ENCODE data around the gene ADNP.

The ADNP gene

GRCh38 chr20:50932016-50932485, 814 bp upstream of the ADNP start:
- peak in 1 of 2 experiments; percentile 33 for DNase-seq

- DNase-seq, result no peak
These were observed 296 bp downstream of the ADNP start for GRCh38 chr20:50930976-50931305.

GRCh38 chr20:50930139-50930975, 880 bp downstream of the ADNP start:
- DNase-seq, result peak in 1 of 2 experiments; percentile 32

GRCh38 chr20:50929299-50930138, 1.7 kb downstream of the ADNP start:
- peak; percentile 92 to 95 for DNase-seq

- no peak for DNase-seq
These were observed 2.8 kb downstream of the ADNP start for GRCh38 chr20:50928469-50928868.

GRCh38 chr20:50926530-50926929, 4.7 kb downstream of the ADNP start:
- no peak for DNase-seq

GRCh38 chr20:50924261-50924920, 6.8 kb downstream of the ADNP start:
- DNase-seq, result no peak

GRCh38 chr20:50921803-50922501, 9.3 kb downstream of the ADNP start:
- DNase-seq, result no peak

GRCh38 chr20:50920997-50921396, 10.2 kb downstream of the ADNP start:
- peak in 1 of 2 experiments; percentile 13 for DNase-seq

- DNase-seq, result peak; percentile 17 to 41
These were observed 11.7 kb downstream of the ADNP start for GRCh38 chr20:50919567-50919966.

- no peak for DNase-seq
These were observed 12.8 kb downstream of the ADNP start for GRCh38 chr20:50918403-50918802.

GRCh38 chr20:50916934-50917333, 14.3 kb downstream of the ADNP start:
- DNase-seq, result no peak

GRCh38 chr20:50916257-50916656, 15.0 kb downstream of the ADNP start:
- no peak for DNase-seq

- DNase-seq, result no peak
These were observed 15.8 kb downstream of the ADNP start for GRCh38 chr20:50915424-50915823.

GRCh38 chr20:50913690-50914375, 17.4 kb downstream of the ADNP start:
- DNase-seq, result peak; percentile 23 to 81

- DNase-seq, result no peak
These were observed 19.5 kb downstream of the ADNP start for GRCh38 chr20:50911716-50912115.

- DNase-seq, result no peak
These were observed 20.2 kb downstream of the ADNP start for GRCh38 chr20:50911030-50911429.

GRCh38 chr20:50909413-50909812, 21.8 kb downstream of the ADNP start:
- DNase-seq, result no peak

- DNase-seq, result no peak
These were observed 27.1 kb downstream of the ADNP start for GRCh38 chr20:50904067-50904570.

GRCh38 chr20:50903353-50904051, 27.7 kb downstream of the ADNP start:
- no peak for DNase-seq

- no peak for DNase-seq
These were observed 29.9 kb downstream of the ADNP start for GRCh38 chr20:50901301-50901700.
